ENCODE results near the gene HOXC5.

HOXC5 gene

DNA sequence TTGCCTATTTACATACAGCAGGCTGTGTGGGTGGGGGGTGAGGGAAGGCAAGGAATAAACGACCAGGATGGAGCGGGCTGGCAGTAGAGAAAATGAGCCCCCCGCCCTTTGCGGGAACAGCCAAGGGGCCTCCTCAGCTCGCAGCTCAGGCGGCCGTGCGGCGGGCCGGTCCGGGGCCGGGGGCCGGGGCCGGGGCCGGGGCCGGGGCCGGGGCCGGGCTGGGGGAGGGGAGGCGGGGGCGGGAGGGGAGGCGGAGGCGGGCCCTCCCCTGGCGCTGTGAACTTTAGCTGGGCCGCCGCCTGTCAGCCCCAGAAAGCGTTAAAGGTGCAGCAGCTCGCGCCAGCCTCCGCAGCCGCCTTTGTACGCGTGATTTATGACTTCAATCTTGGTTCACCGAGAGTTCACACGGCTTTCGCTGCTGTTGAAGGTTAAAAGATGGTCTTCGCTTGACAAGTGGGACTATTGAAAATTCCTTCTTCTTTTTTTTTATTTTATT, 49.6 kb downstream of the HOXC5 start:
- DNase-seq (ENCODE audit: low spot score) = no peak
- ChIA-PET POLR2A (ENCODE audit: low non-redundant PET) (no interaction called here), CTCF (interaction anchor here (0.9 kb wide), 1 partner anchor 109 kb away, joined by 3 read pairs; no protein-coding TSS in a partner anchor)
- TF ChIP-seq, protein P1, sequence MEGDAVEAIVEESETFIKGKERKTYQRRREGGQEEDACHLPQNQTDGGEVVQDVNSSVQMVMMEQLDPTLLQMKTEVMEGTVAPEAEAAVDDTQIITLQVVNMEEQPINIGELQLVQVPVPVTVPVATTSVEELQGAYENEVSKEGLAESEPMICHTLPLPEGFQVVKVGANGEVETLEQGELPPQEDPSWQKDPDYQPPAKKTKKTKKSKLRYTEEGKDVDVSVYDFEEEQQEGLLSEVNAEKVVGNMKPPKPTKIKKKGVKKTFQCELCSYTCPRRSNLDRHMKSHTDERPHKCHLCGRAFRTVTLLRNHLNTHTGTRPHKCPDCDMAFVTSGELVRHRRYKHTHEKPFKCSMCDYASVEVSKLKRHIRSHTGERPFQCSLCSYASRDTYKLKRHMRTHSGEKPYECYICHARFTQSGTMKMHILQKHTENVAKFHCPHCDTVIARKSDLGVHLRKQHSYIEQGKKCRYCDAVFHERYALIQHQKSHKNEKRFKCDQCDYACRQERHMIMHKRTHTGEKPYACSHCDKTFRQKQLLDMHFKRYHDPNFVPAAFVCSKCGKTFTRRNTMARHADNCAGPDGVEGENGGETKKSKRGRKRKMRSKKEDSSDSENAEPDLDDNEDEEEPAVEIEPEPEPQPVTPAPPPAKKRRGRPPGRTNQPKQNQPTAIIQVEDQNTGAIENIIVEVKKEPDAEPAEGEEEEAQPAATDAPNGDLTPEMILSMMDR (conservative IDR thresholded peaks at IDR 0.05; ENCODE audit: low read depth) = no peak
- H3K27ac ChIP-seq = no peak overlapping the region
